Peyer's patch (tissue), 4 donors: Measurements from ENCODE around the gene ZNF462. TPM values are rescaled to one million over a fixed set of nuclear protein-coding genes. Genes with fewer than 3 reads are reported as not detected.

Experiments
- DNase-seq, 3 donors: peaks; one replicate each; pipeline ENCODE4 v3.0.0-alpha.2; 2017 to 2019
- H3K27ac ChIP-seq, 4 donors: fragments of 200-600 bp; sonication (generic); one replicate each; pipeline ENCODE4 v1.5.1; 2016 to 2019
- H3K27me3 ChIP-seq, 2 donors: fragments of 200-600 bp; sonication (generic); one replicate each; pipeline ENCODE4 v1.5.1; 2019
- H3K36me3 ChIP-seq, 3 donors: fragments of 200-600 bp; sonication (generic); one replicate each; pipeline ENCODE4 v1.5.1; 2016 to 2019
- H3K4me1 ChIP-seq, 4 donors: fragments of 200-600 bp; sonication (generic); one replicate each; pipeline ENCODE4 v1.5.1; 2016 to 2019
- H3K4me3 ChIP-seq, 4 donors: fragments of 200-600 bp; sonication (generic); 1 replicate in 3 of 4; 2 replicates in 1 of 4; pipeline ENCODE4 v1.5.1; 2016 to 2019; ENCODE audit warnings: mild to moderate bottlenecking in 1 of 4
- H3K9me3 ChIP-seq, 4 donors: fragments of 200-600 bp; sonication (generic); one replicate each; pipeline ENCODE4 v1.5.1; 2016 to 2019; ENCODE audit warnings: mild to moderate bottlenecking in 1 of 4
- POLR2A ChIP-seq, 2 donors: fragments of 450-650 bp; IDR thresholded peaks; one replicate each; pipeline ENCODE4 v1.5.1; 2017; ENCODE audit warnings: antibody characterized with exemption in 2 of 2, mild to moderate bottlenecking in 2 of 2, moderate library complexity in 2 of 2
- total RNA-seq, 4 donors: library from RNA; depleted of rRNA; stranded (reverse); fragments of >200 nt; gene quantifications; one replicate each; pipeline ENCODE4 v1.1.0, GENCODE V29; 2016
- TF ChIP-seq, protein P1 (sequence below), 6 experiments: fragments of 450-650 bp in 4 of 6; fragments of 200-600 bp in 2 of 6; sonication (generic) in 1 of 6; IDR thresholded peaks; one replicate each; pipeline ENCODE4 v1.5.1; 2017 to 2019; ENCODE audit warnings: antibody characterized with exemption in 6 of 6, mild to moderate bottlenecking in 3 of 6, moderate library complexity in 1 of 6

The ZNF462 gene
- total RNA-seq, 4 donors from 2014 or later, result 16.1 to 39.6 (median 25.5) TPM

- Histone ChIP-seq H3K36me3 (no peaks in the 10 kb centered on the region), H3K9me3 (no peaks in the 10 kb centered on the region), H3K4me3 (no peak overlapping the region), H3K27me3 (no peaks in the 10 kb centered on the region), H3K27ac (no peak overlapping the region), H3K4me1 (no peaks in the 10 kb centered on the region)
- TF ChIP-seq, protein P1, sequence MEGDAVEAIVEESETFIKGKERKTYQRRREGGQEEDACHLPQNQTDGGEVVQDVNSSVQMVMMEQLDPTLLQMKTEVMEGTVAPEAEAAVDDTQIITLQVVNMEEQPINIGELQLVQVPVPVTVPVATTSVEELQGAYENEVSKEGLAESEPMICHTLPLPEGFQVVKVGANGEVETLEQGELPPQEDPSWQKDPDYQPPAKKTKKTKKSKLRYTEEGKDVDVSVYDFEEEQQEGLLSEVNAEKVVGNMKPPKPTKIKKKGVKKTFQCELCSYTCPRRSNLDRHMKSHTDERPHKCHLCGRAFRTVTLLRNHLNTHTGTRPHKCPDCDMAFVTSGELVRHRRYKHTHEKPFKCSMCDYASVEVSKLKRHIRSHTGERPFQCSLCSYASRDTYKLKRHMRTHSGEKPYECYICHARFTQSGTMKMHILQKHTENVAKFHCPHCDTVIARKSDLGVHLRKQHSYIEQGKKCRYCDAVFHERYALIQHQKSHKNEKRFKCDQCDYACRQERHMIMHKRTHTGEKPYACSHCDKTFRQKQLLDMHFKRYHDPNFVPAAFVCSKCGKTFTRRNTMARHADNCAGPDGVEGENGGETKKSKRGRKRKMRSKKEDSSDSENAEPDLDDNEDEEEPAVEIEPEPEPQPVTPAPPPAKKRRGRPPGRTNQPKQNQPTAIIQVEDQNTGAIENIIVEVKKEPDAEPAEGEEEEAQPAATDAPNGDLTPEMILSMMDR (IDR thresholded peaks at IDR 0.05), result no peak
- no peak for TF ChIP-seq POLR2A (IDR thresholded peaks at IDR 0.05)
- no peak for DNase-seq
Observed at GRCh38 chr9:107043886-107044285, 180.9 kb downstream of the ZNF462 start.

DNA sequence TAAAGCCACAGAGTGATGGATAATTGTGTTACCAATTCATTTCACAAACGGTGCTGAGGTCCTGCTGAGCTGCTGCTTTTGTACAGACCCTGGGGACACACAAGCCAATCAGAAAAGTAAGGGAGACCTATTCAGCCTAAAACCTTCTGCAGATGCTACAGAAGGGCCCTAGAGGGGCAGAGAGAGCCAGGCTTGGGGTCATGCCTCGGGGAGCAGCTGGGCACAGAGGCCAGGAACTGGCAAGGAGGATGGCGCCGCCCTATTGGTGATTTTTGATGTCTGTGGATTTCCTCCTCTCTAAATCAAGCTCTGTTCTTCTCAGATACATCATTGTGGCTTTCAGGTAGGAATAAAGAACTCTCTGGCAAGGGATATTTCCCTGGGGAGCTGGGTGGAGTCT lies 181.9 kb downstream of the ZNF462 start:
- DNase-seq, result peak in 1 of 3 donors; percentile 46

DNA sequence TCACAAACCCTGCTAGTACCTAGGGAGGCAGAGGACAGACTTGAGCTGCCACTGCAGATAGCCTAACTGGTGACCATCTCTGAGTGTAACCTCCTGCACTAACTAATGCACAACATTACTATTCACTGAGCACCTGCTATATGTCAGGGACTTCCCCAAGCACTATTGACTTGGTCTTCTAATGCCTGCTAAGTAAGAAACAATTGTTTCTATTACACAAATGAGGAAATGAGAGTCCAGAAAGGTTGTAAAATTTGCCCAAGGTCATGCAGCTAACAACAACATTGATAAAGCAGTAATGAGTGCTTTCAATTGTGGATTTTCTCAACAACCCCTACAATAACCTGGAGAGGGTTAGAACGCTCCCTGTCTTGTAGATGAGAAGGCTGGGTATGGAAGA lies 183.7 kb downstream of the ZNF462 start:
- Histone ChIP-seq H3K4me1 (no peaks in the 10 kb centered on the region), H3K4me3 (no peak overlapping the region), H3K9me3 (no peaks in the 10 kb centered on the region), H3K27me3 (no peaks in the 10 kb centered on the region), H3K36me3 (no peaks in the 10 kb centered on the region), H3K27ac (no peak overlapping the region)
- TF ChIP-seq, protein P1 (IDR thresholded peaks at IDR 0.05), result no peak
- no peak for TF ChIP-seq POLR2A (IDR thresholded peaks at IDR 0.05)
- DNase-seq, result no peak

More for the DNA sequence above, 181.9 kb downstream of the ZNF462 start:
- no peak for TF ChIP-seq POLR2A (IDR thresholded peaks at IDR 0.05)
- TF ChIP-seq, protein P1 (IDR thresholded peaks at IDR 0.05), result peak in 2 of 6 experiments; percentile 4 to 16
- Histone ChIP-seq H3K4me3 (no peak overlapping the region), H3K27me3 (no peaks in the 10 kb centered on the region), H3K9me3 (no peaks in the 10 kb centered on the region), H3K36me3 (no peaks in the 10 kb centered on the region), H3K27ac (no peak overlapping the region), H3K4me1 (no peaks in the 10 kb centered on the region)

GRCh38 chr9:107049046-107049802 lies 186.3 kb downstream of the ZNF462 start:
- no peak overlapping the region for H3K27ac ChIP-seq
- H3K4me1 ChIP-seq, result no peaks in the 10 kb centered on the region
- H3K4me3 ChIP-seq, result no peak overlapping the region
- H3K36me3 ChIP-seq, result no peaks in the 10 kb centered on the region
- H3K9me3 ChIP-seq, result no peaks in the 10 kb centered on the region
- H3K27me3 ChIP-seq, result no peaks in the 10 kb centered on the region
- no peak for TF ChIP-seq POLR2A (IDR thresholded peaks at IDR 0.05)
- TF ChIP-seq, protein P1 (IDR thresholded peaks at IDR 0.05), result no peak
- no peak for DNase-seq

GRCh38 chr9:107049803-107050184 lies 186.8 kb downstream of the ZNF462 start:
- Histone ChIP-seq H3K36me3 (no peaks in the 10 kb centered on the region), H3K9me3 (no peaks in the 10 kb centered on the region), H3K27me3 (no peaks in the 10 kb centered on the region), H3K4me1 (no peaks in the 10 kb centered on the region), H3K4me3 (no peak overlapping the region), H3K27ac (no peak overlapping the region)
- TF ChIP-seq, protein P1 (IDR thresholded peaks at IDR 0.05), result no peak
- TF ChIP-seq POLR2A (IDR thresholded peaks at IDR 0.05), result no peak
- no peak for DNase-seq
